Measurements from ENCODE around the gene VCX3A. TPM values are rescaled to one million over a fixed set of nuclear protein-coding genes. Genes with fewer than 3 reads are reported as not detected.
A peak's percentile ranks its signal among the peaks of the same experiment; 100 is the strongest.

The VCX3A gene
- total and polyA plus RNA-seq, 2 experiments from 2014 or later, result 0.40 TPM; not detected in 1

DNA sequence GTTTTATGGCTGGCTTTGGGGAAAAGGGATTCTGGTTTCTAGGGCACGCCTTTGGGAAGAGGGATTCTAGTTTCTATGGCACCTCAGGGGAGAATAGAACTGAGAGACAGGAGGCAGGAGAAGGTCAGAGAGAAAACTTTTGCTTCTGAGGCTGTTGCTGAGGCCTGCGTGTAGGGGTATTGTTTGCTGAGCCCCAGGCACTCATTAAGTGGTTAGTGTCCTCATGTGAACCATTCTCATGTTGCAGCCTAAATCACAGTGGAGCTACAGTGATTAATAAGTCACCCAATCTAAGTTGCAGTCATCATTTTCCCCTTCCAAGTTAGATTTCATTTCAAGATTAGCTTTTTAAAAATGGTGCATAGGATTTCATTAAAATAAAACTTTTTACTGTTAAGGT is 29.0 kb downstream of the VCX3A start:
- H3K79me2 ChIP-seq (replicated peaks; ENCODE audit: insufficient read depth), result no peaks in the 10 kb centered on the region
- H3K36me3 Mint-ChIP-seq (ENCODE audit: low read depth), result no peaks in the 10 kb centered on the region
- TF ChIP-seq EZH2phosphoT487 (IDR thresholded peaks at IDR 0.05; ENCODE audit: unreplicated experiment), result no peak
- TF ChIP-seq, protein P1, sequence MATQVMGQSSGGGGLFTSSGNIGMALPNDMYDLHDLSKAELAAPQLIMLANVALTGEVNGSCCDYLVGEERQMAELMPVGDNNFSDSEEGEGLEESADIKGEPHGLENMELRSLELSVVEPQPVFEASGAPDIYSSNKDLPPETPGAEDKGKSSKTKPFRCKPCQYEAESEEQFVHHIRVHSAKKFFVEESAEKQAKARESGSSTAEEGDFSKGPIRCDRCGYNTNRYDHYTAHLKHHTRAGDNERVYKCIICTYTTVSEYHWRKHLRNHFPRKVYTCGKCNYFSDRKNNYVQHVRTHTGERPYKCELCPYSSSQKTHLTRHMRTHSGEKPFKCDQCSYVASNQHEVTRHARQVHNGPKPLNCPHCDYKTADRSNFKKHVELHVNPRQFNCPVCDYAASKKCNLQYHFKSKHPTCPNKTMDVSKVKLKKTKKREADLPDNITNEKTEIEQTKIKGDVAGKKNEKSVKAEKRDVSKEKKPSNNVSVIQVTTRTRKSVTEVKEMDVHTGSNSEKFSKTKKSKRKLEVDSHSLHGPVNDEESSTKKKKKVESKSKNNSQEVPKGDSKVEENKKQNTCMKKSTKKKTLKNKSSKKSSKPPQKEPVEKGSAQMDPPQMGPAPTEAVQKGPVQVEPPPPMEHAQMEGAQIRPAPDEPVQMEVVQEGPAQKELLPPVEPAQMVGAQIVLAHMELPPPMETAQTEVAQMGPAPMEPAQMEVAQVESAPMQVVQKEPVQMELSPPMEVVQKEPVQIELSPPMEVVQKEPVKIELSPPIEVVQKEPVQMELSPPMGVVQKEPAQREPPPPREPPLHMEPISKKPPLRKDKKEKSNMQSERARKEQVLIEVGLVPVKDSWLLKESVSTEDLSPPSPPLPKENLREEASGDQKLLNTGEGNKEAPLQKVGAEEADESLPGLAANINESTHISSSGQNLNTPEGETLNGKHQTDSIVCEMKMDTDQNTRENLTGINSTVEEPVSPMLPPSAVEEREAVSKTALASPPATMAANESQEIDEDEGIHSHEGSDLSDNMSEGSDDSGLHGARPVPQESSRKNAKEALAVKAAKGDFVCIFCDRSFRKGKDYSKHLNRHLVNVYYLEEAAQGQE (IDR thresholded peaks at IDR 0.05; ENCODE audit: unreplicated experiment), result no peak
- TF ChIP-seq, protein P2, sequence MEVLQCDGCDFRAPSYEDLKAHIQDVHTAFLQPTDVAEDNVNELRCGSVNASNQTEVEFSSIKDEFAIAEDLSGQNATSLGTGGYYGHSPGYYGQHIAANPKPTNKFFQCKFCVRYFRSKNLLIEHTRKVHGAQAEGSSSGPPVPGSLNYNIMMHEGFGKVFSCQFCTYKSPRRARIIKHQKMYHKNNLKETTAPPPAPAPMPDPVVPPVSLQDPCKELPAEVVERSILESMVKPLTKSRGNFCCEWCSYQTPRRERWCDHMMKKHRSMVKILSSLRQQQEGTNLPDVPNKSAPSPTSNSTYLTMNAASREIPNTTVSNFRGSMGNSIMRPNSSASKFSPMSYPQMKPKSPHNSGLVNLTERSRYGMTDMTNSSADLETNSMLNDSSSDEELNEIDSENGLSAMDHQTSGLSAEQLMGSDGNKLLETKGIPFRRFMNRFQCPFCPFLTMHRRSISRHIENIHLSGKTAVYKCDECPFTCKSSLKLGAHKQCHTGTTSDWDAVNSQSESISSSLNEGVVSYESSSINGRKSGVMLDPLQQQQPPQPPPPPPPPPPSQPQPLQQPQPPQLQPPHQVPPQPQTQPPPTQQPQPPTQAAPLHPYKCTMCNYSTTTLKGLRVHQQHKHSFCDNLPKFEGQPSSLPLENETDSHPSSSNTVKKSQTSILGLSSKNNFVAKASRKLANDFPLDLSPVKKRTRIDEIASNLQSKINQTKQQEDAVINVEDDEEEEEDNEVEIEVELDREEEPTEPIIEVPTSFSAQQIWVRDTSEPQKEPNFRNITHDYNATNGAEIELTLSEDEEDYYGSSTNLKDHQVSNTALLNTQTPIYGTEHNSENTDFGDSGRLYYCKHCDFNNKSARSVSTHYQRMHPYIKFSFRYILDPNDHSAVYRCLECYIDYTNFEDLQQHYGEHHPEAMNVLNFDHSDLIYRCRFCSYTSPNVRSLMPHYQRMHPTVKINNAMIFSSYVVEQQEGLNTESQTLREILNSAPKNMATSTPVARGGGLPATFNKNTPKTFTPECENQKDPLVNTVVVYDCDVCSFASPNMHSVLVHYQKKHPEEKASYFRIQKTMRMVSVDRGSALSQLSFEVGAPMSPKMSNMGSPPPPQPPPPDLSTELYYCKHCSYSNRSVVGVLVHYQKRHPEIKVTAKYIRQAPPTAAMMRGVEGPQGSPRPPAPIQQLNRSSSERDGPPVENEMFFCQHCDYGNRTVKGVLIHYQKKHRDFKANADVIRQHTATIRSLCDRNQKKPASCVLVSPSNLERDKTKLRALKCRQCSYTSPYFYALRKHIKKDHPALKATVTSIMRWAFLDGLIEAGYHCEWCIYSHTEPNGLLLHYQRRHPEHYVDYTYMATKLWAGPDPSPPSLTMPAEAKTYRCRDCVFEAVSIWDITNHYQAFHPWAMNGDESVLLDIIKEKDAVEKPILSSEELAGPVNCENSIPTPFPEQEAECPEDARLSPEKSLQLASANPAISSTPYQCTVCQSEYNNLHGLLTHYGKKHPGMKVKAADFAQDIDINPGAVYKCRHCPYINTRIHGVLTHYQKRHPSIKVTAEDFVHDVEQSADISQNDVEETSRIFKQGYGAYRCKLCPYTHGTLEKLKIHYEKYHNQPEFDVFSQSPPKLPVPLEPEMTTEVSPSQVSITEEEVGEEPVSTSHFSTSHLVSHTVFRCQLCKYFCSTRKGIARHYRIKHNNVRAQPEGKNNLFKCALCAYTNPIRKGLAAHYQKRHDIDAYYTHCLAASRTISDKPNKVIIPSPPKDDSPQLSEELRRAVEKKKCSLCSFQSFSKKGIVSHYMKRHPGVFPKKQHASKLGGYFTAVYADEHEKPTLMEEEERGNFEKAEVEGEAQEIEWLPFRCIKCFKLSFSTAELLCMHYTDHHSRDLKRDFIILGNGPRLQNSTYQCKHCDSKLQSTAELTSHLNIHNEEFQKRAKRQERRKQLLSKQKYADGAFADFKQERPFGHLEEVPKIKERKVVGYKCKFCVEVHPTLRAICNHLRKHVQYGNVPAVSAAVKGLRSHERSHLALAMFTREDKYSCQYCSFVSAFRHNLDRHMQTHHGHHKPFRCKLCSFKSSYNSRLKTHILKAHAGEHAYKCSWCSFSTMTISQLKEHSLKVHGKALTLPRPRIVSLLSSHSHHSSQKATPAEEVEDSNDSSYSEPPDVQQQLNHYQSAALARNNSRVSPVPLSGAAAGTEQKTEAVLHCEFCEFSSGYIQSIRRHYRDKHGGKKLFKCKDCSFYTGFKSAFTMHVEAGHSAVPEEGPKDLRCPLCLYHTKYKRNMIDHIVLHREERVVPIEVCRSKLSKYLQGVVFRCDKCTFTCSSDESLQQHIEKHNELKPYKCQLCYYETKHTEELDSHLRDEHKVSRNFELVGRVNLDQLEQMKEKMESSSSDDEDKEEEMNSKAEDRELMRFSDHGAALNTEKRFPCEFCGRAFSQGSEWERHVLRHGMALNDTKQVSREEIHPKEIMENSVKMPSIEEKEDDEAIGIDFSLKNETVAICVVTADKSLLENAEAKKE (CRISPR knock-in tag; IDR thresholded peaks at IDR 0.05), result no peak
- TF ChIP-seq, protein P3, sequence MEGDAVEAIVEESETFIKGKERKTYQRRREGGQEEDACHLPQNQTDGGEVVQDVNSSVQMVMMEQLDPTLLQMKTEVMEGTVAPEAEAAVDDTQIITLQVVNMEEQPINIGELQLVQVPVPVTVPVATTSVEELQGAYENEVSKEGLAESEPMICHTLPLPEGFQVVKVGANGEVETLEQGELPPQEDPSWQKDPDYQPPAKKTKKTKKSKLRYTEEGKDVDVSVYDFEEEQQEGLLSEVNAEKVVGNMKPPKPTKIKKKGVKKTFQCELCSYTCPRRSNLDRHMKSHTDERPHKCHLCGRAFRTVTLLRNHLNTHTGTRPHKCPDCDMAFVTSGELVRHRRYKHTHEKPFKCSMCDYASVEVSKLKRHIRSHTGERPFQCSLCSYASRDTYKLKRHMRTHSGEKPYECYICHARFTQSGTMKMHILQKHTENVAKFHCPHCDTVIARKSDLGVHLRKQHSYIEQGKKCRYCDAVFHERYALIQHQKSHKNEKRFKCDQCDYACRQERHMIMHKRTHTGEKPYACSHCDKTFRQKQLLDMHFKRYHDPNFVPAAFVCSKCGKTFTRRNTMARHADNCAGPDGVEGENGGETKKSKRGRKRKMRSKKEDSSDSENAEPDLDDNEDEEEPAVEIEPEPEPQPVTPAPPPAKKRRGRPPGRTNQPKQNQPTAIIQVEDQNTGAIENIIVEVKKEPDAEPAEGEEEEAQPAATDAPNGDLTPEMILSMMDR (conservative IDR thresholded peaks at IDR 0.05; ENCODE audit: low read depth in 2 of 2), result no peak
- TF ChIP-seq CREB1 (CRISPR knock-in tag; IDR thresholded peaks at IDR 0.05; ENCODE audit: low read depth), result no peak
- TF ChIP-seq ZNF114 (CRISPR knock-in tag; IDR thresholded peaks at IDR 0.05), result no peak
- TF ChIP-seq ZNF331 (CRISPR knock-in tag; IDR thresholded peaks at IDR 0.05; ENCODE audit: low read depth), result no peak
- no peak for TF ChIP-seq NANOG (IDR thresholded peaks at IDR 0.05; ENCODE audit: borderline replicate concordance)
- no peak for TF ChIP-seq STAT1 (IDR thresholded peaks at IDR 0.05; ENCODE audit: unreplicated experiment)
- TF ChIP-seq POLR2AphosphoS5 (IDR thresholded peaks at IDR 0.05; ENCODE audit: low read depth), result no peak
- TF ChIP-seq, protein P4, sequence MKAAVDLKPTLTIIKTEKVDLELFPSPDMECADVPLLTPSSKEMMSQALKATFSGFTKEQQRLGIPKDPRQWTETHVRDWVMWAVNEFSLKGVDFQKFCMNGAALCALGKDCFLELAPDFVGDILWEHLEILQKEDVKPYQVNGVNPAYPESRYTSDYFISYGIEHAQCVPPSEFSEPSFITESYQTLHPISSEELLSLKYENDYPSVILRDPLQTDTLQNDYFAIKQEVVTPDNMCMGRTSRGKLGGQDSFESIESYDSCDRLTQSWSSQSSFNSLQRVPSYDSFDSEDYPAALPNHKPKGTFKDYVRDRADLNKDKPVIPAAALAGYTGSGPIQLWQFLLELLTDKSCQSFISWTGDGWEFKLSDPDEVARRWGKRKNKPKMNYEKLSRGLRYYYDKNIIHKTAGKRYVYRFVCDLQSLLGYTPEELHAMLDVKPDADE (IDR thresholded peaks at IDR 0.05), result no peak

More for the DNA sequence above, 29.0 kb downstream of the VCX3A start:
- peaks cover 1% of the 10 kb centered on the region for H3K27me3 Mint-ChIP-seq (ENCODE audit: insufficient read depth, low read depth, poor library complexity)
- H3K4me3 Mint-ChIP-seq, result no peak overlapping the region
- Histone ChIP-seq H3K4me2 (no peak overlapping the region), H2AFZ (no peak overlapping the region), H3K4me1 (ENCODE audit: insufficient read depth) (no peaks in the 10 kb centered on the region), H3K27me3 (ENCODE audit: insufficient read depth) (no peaks in the 10 kb centered on the region), H3K9me2 (ENCODE audit: insufficient read depth) (no peaks in the 10 kb centered on the region), H3K27ac (ENCODE audit: low read depth) (no peak overlapping the region), H3K4me3 (no peak overlapping the region), H3K36me3 (ENCODE audit: insufficient read depth) (no peaks in the 10 kb centered on the region), H4K20me1 (replicated peaks; ENCODE audit: insufficient read depth) (no peaks in the 10 kb centered on the region), H3F3A (replicated peaks; ENCODE audit: low read depth) (no peaks in the 10 kb centered on the region)
- H3K27ac Mint-ChIP-seq, result no peak overlapping the region
- DNase-seq (ENCODE audit: low spot score) (no peak), ATAC-seq (peak; percentile 52)
- H3K9me3 Mint-ChIP-seq, result peaks cover 2% of the 10 kb centered on the region; the same call in 2 of the 3 replicates
- peaks cover 4% of the 10 kb centered on the region; the same call in 2 of the 3 replicates for H3K4me1 Mint-ChIP-seq

All from GM23338 (cell line).